ENCODE results near the gene CPNE6. TPM values are rescaled to one million over a fixed set of nuclear protein-coding genes. Genes with fewer than 3 reads are reported as not detected.
"Not testable (repeated sequence)": the region's sequence is repeated elsewhere in the genome, so short reads cannot be mapped to it uniquely, and the experiment has no call there.

CPNE6 gene
- total RNA-seq, 1 donor from 2014 or later = not detected

- no peak for FAIRE-seq
- TF ChIP-seq, protein P1, sequence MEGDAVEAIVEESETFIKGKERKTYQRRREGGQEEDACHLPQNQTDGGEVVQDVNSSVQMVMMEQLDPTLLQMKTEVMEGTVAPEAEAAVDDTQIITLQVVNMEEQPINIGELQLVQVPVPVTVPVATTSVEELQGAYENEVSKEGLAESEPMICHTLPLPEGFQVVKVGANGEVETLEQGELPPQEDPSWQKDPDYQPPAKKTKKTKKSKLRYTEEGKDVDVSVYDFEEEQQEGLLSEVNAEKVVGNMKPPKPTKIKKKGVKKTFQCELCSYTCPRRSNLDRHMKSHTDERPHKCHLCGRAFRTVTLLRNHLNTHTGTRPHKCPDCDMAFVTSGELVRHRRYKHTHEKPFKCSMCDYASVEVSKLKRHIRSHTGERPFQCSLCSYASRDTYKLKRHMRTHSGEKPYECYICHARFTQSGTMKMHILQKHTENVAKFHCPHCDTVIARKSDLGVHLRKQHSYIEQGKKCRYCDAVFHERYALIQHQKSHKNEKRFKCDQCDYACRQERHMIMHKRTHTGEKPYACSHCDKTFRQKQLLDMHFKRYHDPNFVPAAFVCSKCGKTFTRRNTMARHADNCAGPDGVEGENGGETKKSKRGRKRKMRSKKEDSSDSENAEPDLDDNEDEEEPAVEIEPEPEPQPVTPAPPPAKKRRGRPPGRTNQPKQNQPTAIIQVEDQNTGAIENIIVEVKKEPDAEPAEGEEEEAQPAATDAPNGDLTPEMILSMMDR (IDR thresholded peaks at IDR 0.05; ENCODE audit: insufficient read depth, low read length, severe bottlenecking) = no peak
- Histone ChIP-seq H3K27me3 (ENCODE audit: control insufficient read depth, insufficient read depth, low read length) (no peaks in the 10 kb centered on the region), H3K4me3 (ENCODE audit: low read depth, low read length) (no peak overlapping the region), H3K36me3 (ENCODE audit: control insufficient read depth, insufficient read depth, low read length) (peaks cover 47% of the 10 kb centered on the region)
- DNase-seq (ENCODE audit: low read depth) = no peak
These were observed 31.1 kb downstream of the CPNE6 start for GRCh38 chr14:24102357-24103048.

DNA sequence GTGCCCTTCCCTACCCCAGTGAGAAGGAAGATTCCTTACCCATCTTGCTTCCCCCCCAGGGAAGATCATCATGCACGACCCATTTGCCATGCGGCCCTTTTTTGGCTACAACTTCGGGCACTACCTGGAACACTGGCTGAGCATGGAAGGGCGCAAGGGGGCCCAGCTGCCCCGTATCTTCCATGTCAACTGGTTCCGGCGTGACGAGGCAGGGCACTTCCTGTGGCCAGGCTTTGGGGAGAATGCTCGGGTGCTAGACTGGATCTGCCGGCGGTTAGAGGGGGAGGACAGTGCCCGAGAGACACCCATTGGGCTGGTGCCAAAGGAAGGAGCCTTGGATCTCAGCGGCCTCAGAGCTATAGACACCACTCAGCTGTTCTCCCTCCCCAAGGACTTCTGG is 32.1 kb downstream of the CPNE6 start:
- TF ChIP-seq, protein P1 (IDR thresholded peaks at IDR 0.05; ENCODE audit: insufficient read depth, low read length, severe bottlenecking) = no peak
- no peak for FAIRE-seq
- peaks cover 41% of the 10 kb centered on the region for H3K36me3 ChIP-seq (ENCODE audit: control insufficient read depth, insufficient read depth, low read length)
- DNase-seq (ENCODE audit: low read depth) = no peak
- H3K27me3 ChIP-seq (ENCODE audit: control insufficient read depth, insufficient read depth, low read length) = no peaks in the 10 kb centered on the region
- no peak overlapping the region for H3K4me3 ChIP-seq (ENCODE audit: low read depth, low read length)

- not testable (repeated sequence) for DNase-seq (ENCODE audit: low read depth); FAIRE-seq; H3K4me3 ChIP-seq (ENCODE audit: low read depth, low read length); H3K27me3 ChIP-seq (ENCODE audit: control insufficient read depth, insufficient read depth, low read length)
- peaks cover 21% of the 10 kb centered on the region for H3K36me3 ChIP-seq (ENCODE audit: control insufficient read depth, insufficient read depth, low read length)
These were observed 34.4 kb downstream of the CPNE6 start for GRCh38 chr14:24105609-24106239.

DNA sequence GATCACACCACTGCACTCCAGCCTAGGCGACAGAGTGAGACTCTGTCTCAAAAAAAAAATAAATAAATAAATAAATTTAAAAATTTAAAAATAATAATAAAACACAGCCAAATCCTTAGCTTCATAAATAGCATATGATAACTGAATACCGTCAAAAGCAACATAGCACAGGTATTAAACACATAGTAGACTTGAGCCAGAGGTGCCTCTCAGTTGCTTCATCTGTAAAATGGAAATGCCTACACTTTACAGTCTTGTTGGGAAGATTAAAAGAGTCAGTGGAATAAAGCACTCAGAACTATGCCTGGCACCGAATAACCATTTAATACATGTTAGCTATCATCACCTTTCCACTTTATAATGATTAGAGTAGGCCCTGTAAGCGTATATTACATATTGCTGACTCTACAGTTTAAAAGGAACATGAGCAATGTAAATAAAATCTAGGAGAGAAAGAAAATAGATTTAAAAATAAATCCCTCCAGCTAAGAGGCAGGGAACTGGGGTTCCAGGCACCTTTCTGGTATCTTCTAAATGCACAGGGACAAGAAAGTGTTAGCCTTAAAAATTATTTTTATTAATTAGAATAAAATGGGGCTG is 35.4 kb downstream of the CPNE6 start:
- no peaks in the 10 kb centered on the region for H3K27me3 ChIP-seq (ENCODE audit: control insufficient read depth, insufficient read depth, low read length)
- DNase-seq (ENCODE audit: low read depth) (no peak), FAIRE-seq (no peak)
- no peak overlapping the region for H3K4me3 ChIP-seq (ENCODE audit: low read depth, low read length)
- TF ChIP-seq, protein P1 (IDR thresholded peaks at IDR 0.05; ENCODE audit: insufficient read depth, low read length, severe bottlenecking) = no peak
- peaks cover 14% of the 10 kb centered on the region for H3K36me3 ChIP-seq (ENCODE audit: control insufficient read depth, insufficient read depth, low read length)

GRCh38 chr14:24108336-24108874 is 37.0 kb downstream of the CPNE6 start:
- Histone ChIP-seq H3K27me3 (ENCODE audit: control insufficient read depth, insufficient read depth, low read length) (no peaks in the 10 kb centered on the region), H3K36me3 (ENCODE audit: control insufficient read depth, insufficient read depth, low read length) (peaks cover 4% of the 10 kb centered on the region), H3K4me3 (ENCODE audit: low read depth, low read length) (no peak overlapping the region)
- FAIRE-seq = no peak
- DNase-seq (ENCODE audit: low read depth) = no peak
- TF ChIP-seq, protein P1 (IDR thresholded peaks at IDR 0.05; ENCODE audit: insufficient read depth, low read length, severe bottlenecking) = no peak

DNA sequence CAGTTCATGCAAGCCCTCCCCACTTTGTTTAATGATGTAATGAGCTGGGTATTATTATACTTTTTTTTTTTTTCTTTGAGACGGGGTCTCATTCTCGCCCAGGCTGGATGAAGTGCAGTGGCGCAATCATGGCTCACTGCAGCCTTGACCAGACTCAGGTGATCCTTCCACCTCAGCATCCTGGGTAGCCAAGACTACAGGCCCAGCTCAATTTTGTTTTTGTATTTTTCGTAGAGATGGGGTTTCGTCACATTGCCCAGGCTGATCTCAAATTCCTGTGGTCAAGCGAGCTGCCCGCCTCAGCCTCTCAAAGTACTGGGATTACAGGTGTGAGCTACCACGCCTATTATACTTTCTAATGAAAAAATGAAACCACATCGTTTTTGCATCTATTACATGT is 38.7 kb downstream of the CPNE6 start:
- FAIRE-seq = no peak
- TF ChIP-seq, protein P1 (IDR thresholded peaks at IDR 0.05; ENCODE audit: insufficient read depth, low read length, severe bottlenecking) = no peak
- peak; percentile 63 for DNase-seq (ENCODE audit: low read depth)
- H3K4me3 ChIP-seq (ENCODE audit: low read depth, low read length) = no peak overlapping the region
- H3K27me3 ChIP-seq (ENCODE audit: control insufficient read depth, insufficient read depth, low read length) = no peaks in the 10 kb centered on the region
- no peaks in the 10 kb centered on the region for H3K36me3 ChIP-seq (ENCODE audit: control insufficient read depth, insufficient read depth, low read length)
